A549 (cell line): ENCODE data around the gene PUM1. TPM values are rescaled to one million over a fixed set of nuclear protein-coding genes. Genes with fewer than 3 reads are reported as not detected.

Source experiments
- ATAC-seq, 2 experiments: fragments of 200-7000 bp in 1 of 2; fragments of >200 bp in 1 of 2; cut with Nextera tagmentation in 1 of 2; cut with Tn5 transposase in 1 of 2; 3 replicates each; pipeline versions ENCODE4 v1.8.0 to v1.9.1; 2018 to 2020; ENCODE audit warnings: mild to moderate bottlenecking in 1 of 2, moderate library complexity in 1 of 2
- CTCF ChIA-PET: fragments of 300-600 bp; sonication (Branson Sonifier 250); formaldehyde crosslinking; extraction: SDS; loops from one replicate; lab custom pipeline; 2021; ENCODE audit warnings: antibody characterized with exemption, inconsistent platforms; lab: Yijun Ruan, JAX
- POLR2A ChIA-PET: fragments of 350-600 bp; formaldehyde crosslinking; extraction: SDS; loops from one replicate; lab custom pipeline; 2021; ENCODE audit warnings: antibody characterized with exemption, inconsistent platforms; lab: Yijun Ruan, JAX
- DNase-seq, 2 experiments: peaks; one replicate each; pipeline versions ENCODE4 v3.0.0 to v3.0.0-alpha.2; 2011 to 2016; ENCODE audit warnings: low read depth in 1 of 2, low spot score in 1 of 2
- FAIRE-seq: peaks from 2 replicates; lab custom pipeline; 2011; peaks lifted over from hg19 to GRCh38; lab: Jason Lieb, UNC
- H3K27ac ChIP-seq, 2 experiments: fragments of >200 bp; sonication (Bioruptor Twin); formaldehyde crosslinking; 3 replicates each; pipeline ENCODE4 v1.5.1; 2016 to 2017
- H3K4me1 ChIP-seq: fragments of >200 bp; sonication (Bioruptor Twin); formaldehyde crosslinking; 3 replicates; pipeline ENCODE4 v1.6.1; 2016
- H3K4me2 ChIP-seq: fragments of >200 bp; sonication (Bioruptor Twin); formaldehyde crosslinking; 3 replicates; pipeline ENCODE4 v1.6.1; 2016
- H3K4me3 ChIP-seq: fragments of >200 bp; sonication (Bioruptor Twin); formaldehyde crosslinking; 3 replicates; pipeline ENCODE4 v1.5.1; 2016
- H3K9me3 ChIP-seq: fragments of >200 bp; sonication (Bioruptor Twin); formaldehyde crosslinking; 3 replicates; pipeline ENCODE4 v1.6.1; 2016
- CHD2 ChIP-seq: fragments of 150-350 bp; IDR thresholded peaks from 2 replicates; pipeline ENCODE4 v1.6.1; 2014; ENCODE audit warnings: low read length; ENCODE audit not compliant: partially characterized antibody
- CHD4 ChIP-seq: fragments of 200-600 bp; sonication (generic); IDR thresholded peaks from 2 replicates; pipeline ENCODE4 v1.6.1; 2016; ENCODE audit warnings: antibody characterized with exemption, mild to moderate bottlenecking, borderline replicate concordance
- EHMT2 ChIP-seq: fragments of 200-600 bp; sonication (generic); IDR thresholded peaks from 2 replicates; pipeline ENCODE4 v1.6.1; 2016; ENCODE audit warnings: antibody characterized with exemption, low read depth, mild to moderate bottlenecking, moderate library complexity
- EP300 ChIP-seq, 2 experiments: fragments of >200 bp; sonication (Bioruptor Twin); formaldehyde crosslinking; IDR thresholded peaks; 2 replicates in 1 of 2; 3 replicates in 1 of 2; pipeline ENCODE4 v1.6.1; 2016 to 2017
- ESRRA ChIP-seq: fragments of 150-350 bp; IDR thresholded peaks from 2 replicates; pipeline ENCODE4 v1.6.1; 2014; ENCODE audit warnings: mild to moderate bottlenecking, low read length, borderline replicate concordance
- FOSB ChIP-seq: fragments of 250-450 bp; sonication (Bioruptor Pico); IDR thresholded peaks from 2 replicates; pipeline ENCODE4 v1.5.0; 2020; ENCODE audit warnings: mild to moderate bottlenecking, moderate library complexity
- HOXB13 ChIP-seq: fragments of 250-450 bp; sonication (Bioruptor Pico); IDR thresholded peaks from 2 replicates; pipeline ENCODE4 v1.5.0; 2020; ENCODE audit warnings: low read depth, mild to moderate bottlenecking, moderate library complexity
- POLR2A ChIP-seq: IDR thresholded peaks from 2 replicates; pipeline ENCODE4 v1.6.1; 2012; ENCODE audit warnings: mild to moderate bottlenecking, low read length
- RAD21 ChIP-seq, 2 experiments: fragments of >200 bp in 1 of 2; sonication (Bioruptor Twin) in 1 of 2; formaldehyde crosslinking in 1 of 2; IDR thresholded peaks in 1 of 2; conservative IDR thresholded peaks in 1 of 2; 2 replicates in 1 of 2; 3 replicates in 1 of 2; pipeline ENCODE4 v1.6.1; 2012 to 2018; ENCODE audit warnings: inconsistent platforms in 1 of 2
- RCOR1 ChIP-seq: fragments of 150-350 bp; IDR thresholded peaks from 2 replicates; pipeline ENCODE4 v1.6.1; 2014; ENCODE audit warnings: antibody characterized with exemption, low read length, low read depth
- RNF2 ChIP-seq: fragments of 200-600 bp; sonication (generic); IDR thresholded peaks from 2 replicates; pipeline ENCODE4 v1.6.1; 2016; ENCODE audit warnings: low read depth, mild to moderate bottlenecking, antibody characterized with exemption, moderate library complexity, borderline replicate concordance
- SREBF2 ChIP-seq: fragments of 450-650 bp; IDR thresholded peaks from 2 replicates; pipeline ENCODE4 v1.6.1; 2014; ENCODE audit warnings: mild to moderate bottlenecking, moderate library complexity
- TP53 ChIP-seq: fragments of 250-450 bp; sonication (Bioruptor Pico); IDR thresholded peaks from 2 replicates; pipeline ENCODE4 v1.5.0; 2021; ENCODE audit warnings: mild to moderate bottlenecking, moderate library complexity
- ZNF302 ChIP-seq: fragments of 250-450 bp; sonication (Bioruptor Pico); IDR thresholded peaks from 2 replicates; pipeline ENCODE4 v1.9.0; 2021; ENCODE audit warnings: inconsistent platforms, mild to moderate bottlenecking, moderate library complexity
- WGBS: methylation state at CpG from one replicate; pipeline ENCODE4 v1.1.6; 2017; ENCODE audit errors: missing lambda C conversion rate; 5-methylcytosine and 5-hydroxymethylcytosine counted together
- polyA plus RNA-seq, 4 experiments: library from polyadenylated mRNA; depleted of rRNA in 3 of 4; stranded (reverse); fragments of >200 nt; fragmentation: RNase III in 1 of 4; extraction: RNeasy Plus Mini Kit Qiagen cat#74134 plus additional on column Dnase treatment in 1 of 4; gene quantifications; 2 replicates in 3 of 4; 3 replicates in 1 of 4; pipeline ENCODE4 v1.2.3, GENCODE V29; 2011 to 2017
- TF ChIP-seq, protein P1 (sequence below): fragments of 450-650 bp; IDR thresholded peaks from 2 replicates; pipeline ENCODE4 v1.6.1; 2014; ENCODE audit warnings: antibody characterized with exemption
- TF ChIP-seq, protein P2 (sequence below): IDR thresholded peaks from 2 replicates; pipeline ENCODE4 v1.6.1; 2012
- TF ChIP-seq, protein P3 (sequence below): IDR thresholded peaks from 2 replicates; pipeline ENCODE4 v1.6.1; 2012; ENCODE audit warnings: low read depth, borderline replicate concordance
- TF ChIP-seq, protein P4 (sequence below): IDR thresholded peaks from 2 replicates; pipeline ENCODE4 v1.6.1; 2012
- TF ChIP-seq, protein P5 (sequence below): fragments of >200 bp; sonication (Bioruptor Twin); formaldehyde crosslinking; IDR thresholded peaks from 2 replicates; pipeline ENCODE4 v1.6.1; 2016
- TF ChIP-seq, protein P6 (sequence below): fragments of 150-350 bp; IDR thresholded peaks from 2 replicates; pipeline ENCODE4 v1.6.1; 2014; ENCODE audit warnings: low read depth, mild to moderate bottlenecking, low read length

The PUM1 gene
- polyA plus RNA-seq, 2 of the 4 experiments (the other 2 are of a cell fraction), result 30.2 to 55.3 TPM

DNA sequence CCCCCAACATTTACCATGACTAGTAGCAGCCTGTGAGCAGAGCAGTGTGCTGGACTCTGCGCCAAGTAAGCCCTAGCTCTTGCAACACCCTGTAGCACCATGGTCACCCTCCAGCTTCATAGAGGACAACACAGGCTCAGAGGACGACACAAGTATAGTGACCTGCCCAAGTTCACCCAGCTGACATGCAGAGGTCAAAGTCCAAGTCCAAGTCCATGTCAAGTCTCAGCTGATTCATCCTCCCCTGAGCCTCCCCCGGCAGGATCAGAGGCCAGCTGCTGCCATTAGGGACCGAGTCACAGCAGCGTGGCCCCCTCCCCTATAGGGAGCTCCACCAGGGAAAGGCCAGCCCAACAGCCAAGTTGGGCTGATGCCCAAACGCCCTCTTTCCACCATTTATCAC, 172.8 kb downstream of the PUM1 start:
- TF ChIP-seq FOSB (no peak), ESRRA (no peak), RNF2 (no peak), HOXB13 (CRISPR knock-in tag) (no peak), EHMT2 (no peak), CHD4 (no peak), RCOR1 (no peak), ZNF302 (CRISPR knock-in tag) (no peak), RAD21 (conservative IDR thresholded peaks at IDR 0.05 in 1 of 2, IDR thresholded peaks at IDR 0.05 in 1 of 2) (no peak), EP300 (IDR thresholded peaks at IDR 0.05) (no peak), SREBF2 (no peak)
- TF ChIP-seq, protein P1, sequence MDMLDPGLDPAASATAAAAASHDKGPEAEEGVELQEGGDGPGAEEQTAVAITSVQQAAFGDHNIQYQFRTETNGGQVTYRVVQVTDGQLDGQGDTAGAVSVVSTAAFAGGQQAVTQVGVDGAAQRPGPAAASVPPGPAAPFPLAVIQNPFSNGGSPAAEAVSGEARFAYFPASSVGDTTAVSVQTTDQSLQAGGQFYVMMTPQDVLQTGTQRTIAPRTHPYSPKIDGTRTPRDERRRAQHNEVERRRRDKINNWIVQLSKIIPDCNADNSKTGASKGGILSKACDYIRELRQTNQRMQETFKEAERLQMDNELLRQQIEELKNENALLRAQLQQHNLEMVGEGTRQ, result no peak
- TF ChIP-seq, protein P2, sequence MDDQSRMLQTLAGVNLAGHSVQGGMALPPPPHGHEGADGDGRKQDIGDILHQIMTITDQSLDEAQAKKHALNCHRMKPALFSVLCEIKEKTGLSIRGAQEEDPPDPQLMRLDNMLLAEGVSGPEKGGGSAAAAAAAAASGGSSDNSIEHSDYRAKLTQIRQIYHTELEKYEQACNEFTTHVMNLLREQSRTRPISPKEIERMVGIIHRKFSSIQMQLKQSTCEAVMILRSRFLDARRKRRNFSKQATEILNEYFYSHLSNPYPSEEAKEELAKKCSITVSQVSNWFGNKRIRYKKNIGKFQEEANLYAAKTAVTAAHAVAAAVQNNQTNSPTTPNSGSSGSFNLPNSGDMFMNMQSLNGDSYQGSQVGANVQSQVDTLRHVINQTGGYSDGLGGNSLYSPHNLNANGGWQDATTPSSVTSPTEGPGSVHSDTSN, result no peak
- TF ChIP-seq, protein P3, sequence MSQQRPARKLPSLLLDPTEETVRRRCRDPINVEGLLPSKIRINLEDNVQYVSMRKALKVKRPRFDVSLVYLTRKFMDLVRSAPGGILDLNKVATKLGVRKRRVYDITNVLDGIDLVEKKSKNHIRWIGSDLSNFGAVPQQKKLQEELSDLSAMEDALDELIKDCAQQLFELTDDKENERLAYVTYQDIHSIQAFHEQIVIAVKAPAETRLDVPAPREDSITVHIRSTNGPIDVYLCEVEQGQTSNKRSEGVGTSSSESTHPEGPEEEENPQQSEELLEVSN, result no peak
- TF ChIP-seq, protein P4, sequence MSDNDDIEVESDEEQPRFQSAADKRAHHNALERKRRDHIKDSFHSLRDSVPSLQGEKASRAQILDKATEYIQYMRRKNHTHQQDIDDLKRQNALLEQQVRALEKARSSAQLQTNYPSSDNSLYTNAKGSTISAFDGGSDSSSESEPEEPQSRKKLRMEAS, result no peak
- TF ChIP-seq, protein P5, sequence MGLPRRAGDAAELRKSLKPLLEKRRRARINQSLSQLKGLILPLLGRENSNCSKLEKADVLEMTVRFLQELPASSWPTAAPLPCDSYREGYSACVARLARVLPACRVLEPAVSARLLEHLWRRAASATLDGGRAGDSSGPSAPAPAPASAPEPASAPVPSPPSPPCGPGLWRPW, result no peak
- TF ChIP-seq, all 56 proteins: peak for 0
- ATAC-seq (no peak), FAIRE-seq (no peak), DNase-seq (no peak)
- H3K9me3 ChIP-seq, result no peaks in the 10 kb centered on the region
- H3K4me3 ChIP-seq, result no peak overlapping the region
- H3K4me2 ChIP-seq, result no peak overlapping the region
- ChIA-PET CTCF (interaction anchor here (1.0 to 2.6 kb wide), 5 partner anchors 10 to 110 kb away, joined by 3 to 13 read pairs (median 3); no protein-coding TSS in a partner anchor), POLR2A (no interaction called here)
- no peak overlapping the region for H3K27ac ChIP-seq
- WGBS, result 63% methylated on average over 3 of the region's 6 CpGs
- H3K4me1 ChIP-seq, result peaks cover 16% of the 10 kb centered on the region; the same call in 1 of the 3 replicates

DNA sequence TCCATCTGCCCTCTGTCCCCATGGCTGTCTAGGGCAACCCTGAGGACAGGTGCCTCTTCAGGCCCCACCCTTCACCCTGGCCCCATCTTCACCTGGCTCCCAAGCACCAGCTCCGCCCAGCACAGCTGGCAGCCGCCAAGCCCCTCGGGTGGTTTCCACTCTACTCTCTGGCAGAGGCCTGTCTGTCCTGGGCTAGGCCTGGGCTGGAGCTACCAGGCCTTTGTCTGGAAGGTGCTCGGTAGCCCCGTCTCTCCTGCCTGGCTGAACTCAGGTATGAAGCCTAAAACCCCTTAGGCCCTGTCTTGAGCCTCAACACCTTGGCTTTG, 174.3 kb downstream of the PUM1 start:
- H3K27ac ChIP-seq, result no peak overlapping the region
- no peak overlapping the region for H3K4me3 ChIP-seq
- CTCF ChIA-PET, result interaction anchor here (1.4 to 2.6 kb wide), 4 partner anchors 12 to 90 kb away, joined by 5 to 13 read pairs (median 6); no protein-coding TSS in a partner anchor
- no peaks in the 10 kb centered on the region for H3K9me3 ChIP-seq
- no peak overlapping the region for H3K4me2 ChIP-seq
- peaks cover 19% of the 10 kb centered on the region; the same call in 1 of the 3 replicates for H3K4me1 ChIP-seq
- DNase-seq, result no peak
- POLR2A ChIA-PET, result no interaction called here
- TF ChIP-seq, protein P6, sequence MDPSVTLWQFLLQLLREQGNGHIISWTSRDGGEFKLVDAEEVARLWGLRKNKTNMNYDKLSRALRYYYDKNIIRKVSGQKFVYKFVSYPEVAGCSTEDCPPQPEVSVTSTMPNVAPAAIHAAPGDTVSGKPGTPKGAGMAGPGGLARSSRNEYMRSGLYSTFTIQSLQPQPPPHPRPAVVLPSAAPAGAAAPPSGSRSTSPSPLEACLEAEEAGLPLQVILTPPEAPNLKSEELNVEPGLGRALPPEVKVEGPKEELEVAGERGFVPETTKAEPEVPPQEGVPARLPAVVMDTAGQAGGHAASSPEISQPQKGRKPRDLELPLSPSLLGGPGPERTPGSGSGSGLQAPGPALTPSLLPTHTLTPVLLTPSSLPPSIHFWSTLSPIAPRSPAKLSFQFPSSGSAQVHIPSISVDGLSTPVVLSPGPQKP, result no peak
- no peak for TF ChIP-seq CHD2
- TF ChIP-seq, protein P4, result no peak
- TF ChIP-seq TP53, result no peak
- TF ChIP-seq, protein P5, result no peak
- TF ChIP-seq FOSB, result no peak
- TF ChIP-seq POLR2A, result no peak
- WGBS, result no CpG with 5 or more reads among the region's 5 CpGs
- FAIRE-seq, result no peak
- ATAC-seq, result no peak
